K562 treated with DMSO at 1 percent for 24 hours (cell line): ENCODE measurements around the gene FAM9B. TPM values are rescaled to one million over a fixed set of nuclear protein-coding genes. Genes with fewer than 3 reads are reported as not detected.

Experiments used
- total RNA-seq: library from RNA; unstranded; fragments of 300-600 nt; gene quantifications from 2 replicates; pipeline ENCODE4 v1.2.3, GENCODE V29; 2022; ENCODE audit warnings: low read depth; ENCODE audit not compliant: insufficient read depth

The FAM9B gene
- 3.8 and 6.7 TPM in 2 replicates for total RNA-seq

DNA sequence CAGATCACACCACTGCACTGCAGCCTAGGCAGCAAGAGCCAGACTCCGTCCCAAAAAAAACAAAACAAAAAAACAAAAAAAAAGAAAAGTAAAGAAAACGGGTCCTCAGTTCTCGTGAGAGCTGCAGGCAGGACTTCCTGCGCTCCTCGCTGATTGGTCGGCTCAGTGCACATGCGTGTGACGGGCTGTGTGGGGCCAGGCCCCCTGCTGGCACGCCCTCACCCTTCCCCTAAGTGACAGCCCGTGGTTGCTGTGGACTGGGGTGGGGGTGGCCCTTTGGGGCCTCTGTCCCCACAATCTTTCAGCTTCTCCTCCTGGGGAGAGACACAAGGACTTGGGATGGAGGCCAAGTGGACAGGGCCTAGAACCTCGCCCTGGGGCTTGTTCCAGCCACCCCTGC, at the start of gene FAM9B:
Gene FAM9B (minus strand): TSS at position 139 of the 400 bp plus-strand sequence. CDS start 1,141 bp downstream, outside the sequence.

Other genes starting within 250 kb of the FAM9B start
- not detected in 2 replicates for gene FAM9A, start 232.7 kb downstream of the FAM9B start, total RNA-seq